SU-DHL-6 (cell line): ENCODE data around the gene ITPKC.

Source experiments
- CTCF ChIP-seq: fragments of 200-600 bp; sonication (generic); IDR thresholded peaks from one replicate; pipeline ENCODE4 v1.5.1; 2017; ENCODE audit warnings: antibody characterized with exemption, mild to moderate bottlenecking, low read length, moderate library complexity; ENCODE audit not compliant: insufficient read depth, poor library complexity, severe bottlenecking
- EZH2phosphoT487 ChIP-seq: fragments of 200-600 bp; sonication (generic), shearing (Covaris generic); conservative IDR thresholded peaks from 2 replicates; pipeline ENCODE4 v1.6.1; 2018; ENCODE audit warnings: mild to moderate bottlenecking, antibody characterized with exemption, low read length, moderate library complexity, mixed read lengths

DNA sequence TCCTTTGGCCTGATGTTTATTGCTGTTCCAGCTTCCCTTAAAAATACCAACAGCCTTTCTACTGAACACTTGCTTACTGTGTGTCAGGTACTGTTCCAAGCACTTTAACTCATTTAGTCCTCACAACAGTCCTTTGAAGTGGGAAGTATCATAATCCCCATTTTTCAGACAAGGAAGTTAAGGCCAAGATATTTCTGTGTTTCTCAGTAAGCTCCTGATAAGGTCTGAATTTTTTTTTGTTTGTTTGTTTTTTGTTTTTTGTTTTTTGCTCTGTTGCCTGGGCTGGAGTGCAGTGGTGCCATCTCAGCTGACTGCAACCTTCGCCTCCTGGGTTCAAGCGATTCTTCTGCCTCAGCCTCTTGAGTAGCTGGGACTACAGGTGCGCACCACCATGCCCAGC, 41.6 kb downstream of the ITPKC start:
- TF ChIP-seq CTCF (no peak), EZH2phosphoT487 (no peak)
